HG02885 (cell line): ENCODE results near the gene RHBDL3.
"Not testable (repeated sequence)": the region's sequence is repeated elsewhere in the genome, so short reads cannot be mapped to it uniquely, and the experiment has no call there.

Source experiments
- ATAC-seq: cut with Tn5 transposase; IDR thresholded peaks from one replicate; pipeline ENCODE4 v1.9.1; 2021; ENCODE audit warnings: mild to moderate bottlenecking; ENCODE audit not compliant: unreplicated experiment, poor library complexity

The RHBDL3 gene

GRCh38 chr17:32287804-32288511 lies 22.3 kb downstream of the RHBDL3 start:
- no peak for ATAC-seq

- no peak for ATAC-seq
Observed at GRCh38 chr17:32288615-32289014, 23.0 kb downstream of the RHBDL3 start.

GRCh38 chr17:32289471-32290070 lies 23.9 kb downstream of the RHBDL3 start:
- no peak for ATAC-seq

GRCh38 chr17:32292094-32292493 lies 26.5 kb downstream of the RHBDL3 start:
- no peak for ATAC-seq

- no peak for ATAC-seq
Observed at GRCh38 chr17:32297424-32297823, 31.8 kb downstream of the RHBDL3 start.

- ATAC-seq, result no peak
Observed at GRCh38 chr17:32297860-32298259, 32.2 kb downstream of the RHBDL3 start.

- ATAC-seq, result no peak
Observed at GRCh38 chr17:32298298-32298697, 32.7 kb downstream of the RHBDL3 start.

- ATAC-seq, result no peak
Observed at GRCh38 chr17:32298721-32299579, 33.3 kb downstream of the RHBDL3 start.

- no peak for ATAC-seq
Observed at GRCh38 chr17:32299580-32300164, 34.0 kb downstream of the RHBDL3 start.

GRCh38 chr17:32302037-32302436 lies 36.4 kb downstream of the RHBDL3 start:
- ATAC-seq, result no peak

- no peak for ATAC-seq
Observed at GRCh38 chr17:32302860-32303649, 37.4 kb downstream of the RHBDL3 start.

- no peak for ATAC-seq
Observed at GRCh38 chr17:32303781-32304288, 38.2 kb downstream of the RHBDL3 start.

- ATAC-seq, result no peak
Observed at GRCh38 chr17:32305049-32305448, 39.4 kb downstream of the RHBDL3 start.

GRCh38 chr17:32307658-32308057 lies 42.0 kb downstream of the RHBDL3 start:
- no peak for ATAC-seq

GRCh38 chr17:32311028-32311536 lies 45.5 kb downstream of the RHBDL3 start:
- ATAC-seq, result no peak

GRCh38 chr17:32314636-32315035 lies 49.0 kb downstream of the RHBDL3 start:
- ATAC-seq, result no peak

GRCh38 chr17:32315171-32315570 lies 49.5 kb downstream of the RHBDL3 start:
- ATAC-seq, result no peak

- ATAC-seq, result not testable (repeated sequence)
Observed at GRCh38 chr17:32316653-32317052, 51.0 kb downstream of the RHBDL3 start.

- ATAC-seq, result no peak
Observed at GRCh38 chr17:32317353-32317752, 51.7 kb downstream of the RHBDL3 start.

- ATAC-seq, result no peak
Observed at GRCh38 chr17:32318071-32318470, 52.4 kb downstream of the RHBDL3 start.
